NCI-H1694 (cell line): ENCODE data around the gene PWP1.
"Not testable (repeated sequence)": the region's sequence is repeated elsewhere in the genome, so short reads cannot be mapped to it uniquely, and the experiment has no call there.

Source experiments
- DNase-seq: peaks from one replicate; lab custom pipeline; 2025; lab: John Stamatoyannopoulos, UW

Gene PWP1

DNA sequence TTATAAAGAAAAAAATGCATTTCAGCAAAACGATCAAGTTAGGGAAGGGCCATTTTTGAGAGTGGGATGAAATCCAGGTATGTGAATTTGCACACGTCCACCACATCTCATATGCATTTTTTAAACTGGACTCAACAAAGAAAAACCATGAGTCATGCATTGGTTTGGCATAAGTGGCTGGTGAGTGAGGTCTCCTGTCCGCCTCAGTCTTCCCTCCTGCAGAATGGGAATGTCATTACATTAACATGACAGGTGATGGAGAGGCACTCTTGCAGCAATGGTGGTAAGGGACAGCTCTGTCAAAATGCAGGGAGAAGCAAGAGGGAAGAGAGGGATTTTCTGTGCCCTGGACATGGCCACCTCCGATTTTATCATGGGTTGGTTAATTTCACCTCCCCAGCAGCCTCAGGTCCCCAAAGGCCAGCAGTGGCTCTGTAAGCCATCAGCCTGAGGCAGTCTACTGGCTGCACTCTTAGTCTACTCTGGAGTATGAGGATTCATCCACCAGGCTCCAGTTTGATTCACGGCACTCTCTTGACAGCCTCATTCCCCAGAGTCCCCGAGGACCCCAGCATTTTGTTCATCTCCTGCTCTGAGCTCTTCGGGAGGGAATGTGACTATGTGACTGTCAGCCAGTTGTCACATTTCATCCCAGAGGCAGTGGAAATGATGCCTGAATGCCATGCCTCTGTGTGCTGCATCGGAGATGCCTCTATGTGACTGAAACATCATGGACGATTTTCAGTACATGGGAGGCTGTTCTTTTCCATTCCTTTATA is 17.1 kb upstream of the PWP1 start:
- DNase-seq = no peak

DNA sequence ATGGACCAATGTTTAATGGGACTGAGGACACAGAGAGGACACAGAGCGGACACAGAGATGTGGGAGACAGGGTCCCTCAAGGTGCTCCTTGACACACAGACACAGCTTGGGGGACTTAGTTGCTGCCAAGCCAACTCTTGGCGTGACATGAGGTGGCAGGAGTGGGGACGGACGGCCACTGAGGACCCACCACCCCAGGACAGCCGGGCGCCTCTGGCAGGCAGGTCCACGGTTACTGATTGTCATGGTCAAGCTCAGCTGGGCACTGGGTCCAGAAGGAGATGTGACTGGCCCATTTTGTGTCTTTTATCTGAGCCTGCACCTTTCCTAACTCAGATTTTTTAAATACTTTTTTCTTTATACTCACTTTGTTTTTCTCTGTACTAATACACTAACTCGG is 15.7 kb upstream of the PWP1 start:
- DNase-seq = no peak

DNA sequence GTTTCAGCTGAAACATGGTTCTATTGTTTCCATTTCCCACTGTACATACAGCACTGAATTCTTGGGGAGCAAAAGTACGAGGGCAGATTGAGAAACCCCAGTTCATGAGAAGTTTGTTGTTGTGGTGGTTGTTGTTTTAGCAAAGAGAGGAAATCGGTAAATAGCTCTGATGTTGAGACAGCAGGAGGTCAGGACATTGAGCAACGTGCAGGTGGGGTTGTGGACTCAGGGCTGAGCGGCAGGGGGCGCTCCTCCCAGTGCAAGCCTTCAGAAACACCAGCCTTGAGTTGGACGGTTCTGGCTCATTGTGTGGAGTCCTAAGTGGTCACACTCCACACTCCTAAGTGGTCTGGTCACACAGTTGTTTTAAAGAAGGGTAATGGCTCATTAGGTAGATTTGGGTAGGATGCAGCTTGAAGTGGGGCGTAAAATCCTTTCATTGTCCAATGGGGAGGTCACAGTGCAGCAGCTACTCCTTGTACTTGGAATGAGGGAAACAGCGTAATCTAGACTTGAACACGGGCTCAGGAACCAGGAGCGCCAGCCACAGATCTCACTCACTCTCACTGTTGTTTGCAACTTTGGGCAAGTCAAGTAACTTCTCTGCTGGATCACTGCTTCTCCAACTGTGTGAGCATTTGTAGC is 14.5 kb upstream of the PWP1 start:
- no peak for DNase-seq

DNA sequence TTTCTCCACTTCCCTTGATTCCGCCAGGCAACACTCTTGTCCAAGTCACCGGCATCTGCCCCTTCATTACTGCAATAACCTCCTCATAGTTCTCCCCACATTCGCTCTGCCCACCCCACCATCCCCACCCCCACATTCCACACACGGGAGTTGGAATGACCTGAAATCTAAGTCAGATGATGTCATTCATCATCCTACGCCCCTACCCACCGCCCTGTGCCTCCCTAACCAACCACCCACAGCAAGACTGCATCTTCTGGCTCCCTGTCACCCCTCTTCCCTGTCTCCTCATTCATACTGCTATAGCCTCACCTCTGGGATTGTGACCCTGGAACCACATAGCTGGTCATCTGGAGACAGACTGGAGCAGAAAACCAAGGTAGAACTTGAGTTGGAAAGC is 7.9 kb upstream of the PWP1 start:
- DNase-seq = no peak

DNA sequence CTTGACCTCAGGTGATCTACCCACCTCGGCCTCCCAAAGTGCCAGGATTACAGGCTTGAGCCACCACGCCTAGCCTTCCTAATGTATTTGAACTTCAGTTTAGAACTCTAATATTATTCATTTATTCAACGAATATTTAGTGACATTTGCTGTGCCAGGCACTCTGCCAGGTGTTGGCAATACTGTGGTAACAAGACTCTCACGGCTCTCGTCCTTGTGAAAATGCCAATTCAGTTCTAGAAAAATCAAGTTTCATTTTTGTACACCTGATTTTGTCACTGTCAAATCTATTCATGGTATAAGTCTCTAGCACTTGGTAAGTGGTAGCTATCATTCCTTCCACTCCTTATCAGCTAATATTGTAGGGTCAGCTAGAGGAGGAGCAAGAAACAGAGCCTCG is 6.3 kb upstream of the PWP1 start:
- no peak for DNase-seq

DNA sequence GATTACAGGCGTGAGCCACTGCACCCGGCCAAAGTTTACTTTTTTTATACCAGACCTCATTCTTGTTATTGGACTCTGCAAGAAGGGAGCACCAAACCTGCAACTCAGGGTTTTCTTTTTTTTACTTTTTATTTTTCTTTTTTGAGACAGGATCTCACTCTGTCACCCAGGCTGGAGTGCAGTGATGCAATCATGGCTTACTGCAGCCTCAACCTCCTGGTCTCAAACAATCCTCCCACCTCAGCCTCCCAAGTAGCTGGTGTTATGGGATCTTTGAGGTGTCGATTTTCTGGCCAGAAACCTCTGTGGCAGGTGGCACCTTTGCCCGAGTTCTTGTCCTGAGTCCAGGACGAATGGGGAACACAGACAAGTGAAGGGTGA is 4.2 kb upstream of the PWP1 start:
- no peak for DNase-seq

DNA sequence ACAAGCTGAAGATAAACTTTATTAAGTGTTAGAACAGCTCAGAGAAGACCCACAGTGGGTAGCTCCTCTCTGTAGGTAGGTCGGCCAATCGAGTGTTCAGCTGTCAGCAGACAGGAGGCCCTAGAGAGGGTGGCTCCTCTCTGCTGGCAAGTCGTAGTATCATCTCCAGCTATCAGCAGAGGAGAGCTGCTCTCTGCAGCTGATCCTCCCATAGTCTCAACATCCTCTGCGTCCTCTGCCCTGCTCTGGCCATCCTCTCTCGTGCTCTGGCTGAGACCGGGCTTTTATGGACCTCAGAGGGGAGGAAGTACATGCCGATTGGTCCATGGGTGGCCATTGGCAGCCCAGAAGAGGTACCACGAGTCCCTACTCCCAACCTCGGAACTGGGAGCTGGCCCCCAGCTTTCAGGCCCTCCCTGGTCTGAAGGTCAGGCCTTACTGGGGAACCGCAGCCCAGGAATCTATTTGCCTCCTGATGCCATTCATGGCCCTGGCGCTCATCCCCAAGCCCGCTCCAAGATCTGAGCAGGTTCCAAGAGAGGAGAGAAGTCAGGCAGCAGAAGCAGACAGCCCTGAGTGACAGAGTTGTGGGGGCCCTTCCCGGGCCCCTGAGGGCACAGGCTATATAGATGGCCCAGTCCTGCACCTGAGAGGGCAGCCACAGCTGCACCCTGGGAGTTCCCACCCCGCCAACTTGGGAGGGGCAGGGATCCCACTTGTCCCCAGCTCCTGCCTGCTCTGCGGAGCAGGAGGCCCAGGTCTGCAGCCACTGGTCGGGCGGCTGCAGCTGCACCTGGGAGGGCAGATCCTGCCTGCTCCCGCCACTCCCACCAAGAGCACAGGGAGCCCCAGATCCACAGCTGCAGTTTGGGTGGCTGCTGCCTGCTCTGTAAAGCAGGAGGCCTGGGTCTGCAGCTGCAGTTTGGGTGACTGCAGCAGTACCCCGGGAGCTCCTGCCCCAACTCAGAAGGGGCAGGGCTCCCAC is 3.5 kb upstream of the PWP1 start:
- DNase-seq = no peak

DNA sequence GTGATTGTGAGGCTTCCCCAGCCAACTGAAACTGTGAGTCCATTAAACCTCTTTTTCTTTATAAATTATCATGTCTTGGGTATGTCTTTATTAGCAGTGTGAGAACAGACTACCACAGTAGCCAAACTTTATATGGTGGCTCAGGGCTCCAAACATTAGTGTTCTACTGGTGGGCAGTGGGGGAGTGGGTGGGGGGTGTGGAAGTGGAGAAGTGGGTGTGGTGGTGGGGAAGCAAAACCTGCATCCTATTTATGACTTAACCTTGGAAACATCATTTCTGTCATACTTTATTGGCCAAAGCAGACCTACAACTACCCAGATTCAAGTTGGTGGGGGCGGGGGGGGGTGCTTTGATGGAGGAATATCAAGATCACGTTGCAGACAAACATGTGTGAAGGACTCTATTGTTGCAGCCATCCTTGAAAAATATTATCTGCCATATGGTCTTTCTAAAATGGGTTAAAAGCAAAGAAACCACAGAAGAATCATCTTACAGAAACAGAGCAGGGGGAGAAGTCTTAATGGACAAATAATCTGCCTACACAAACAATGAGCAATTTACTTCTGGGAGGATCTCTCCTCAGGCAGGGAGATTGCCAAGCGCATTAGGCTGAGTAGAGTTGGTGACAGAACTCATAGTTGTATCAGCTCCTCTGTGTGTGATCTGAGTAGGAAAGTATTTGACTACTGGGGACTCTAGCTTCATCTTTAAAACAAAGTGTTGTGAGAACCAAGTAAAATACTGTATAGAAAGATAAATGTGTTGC is 1.4 kb upstream of the PWP1 start:
- no peak for DNase-seq

DNA sequence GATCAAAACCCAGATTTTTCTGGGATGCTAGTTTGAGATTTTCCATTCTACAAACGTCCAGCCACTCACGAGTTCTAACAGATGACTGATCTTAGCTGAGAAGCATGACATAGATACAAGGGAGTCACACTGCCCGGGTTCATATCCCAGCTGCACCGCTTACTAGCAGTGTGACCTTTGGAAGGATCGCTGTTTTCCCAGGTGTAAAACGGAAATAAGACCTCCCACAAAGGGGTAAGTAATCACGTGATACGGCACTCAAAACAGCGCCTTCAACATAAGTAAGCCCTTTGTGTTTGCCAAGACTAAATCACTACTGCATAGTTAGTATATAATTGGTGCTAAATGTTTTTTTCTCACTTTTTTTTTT is 624 bp upstream of the PWP1 start:
- peak; percentile 14 for DNase-seq

DNA sequence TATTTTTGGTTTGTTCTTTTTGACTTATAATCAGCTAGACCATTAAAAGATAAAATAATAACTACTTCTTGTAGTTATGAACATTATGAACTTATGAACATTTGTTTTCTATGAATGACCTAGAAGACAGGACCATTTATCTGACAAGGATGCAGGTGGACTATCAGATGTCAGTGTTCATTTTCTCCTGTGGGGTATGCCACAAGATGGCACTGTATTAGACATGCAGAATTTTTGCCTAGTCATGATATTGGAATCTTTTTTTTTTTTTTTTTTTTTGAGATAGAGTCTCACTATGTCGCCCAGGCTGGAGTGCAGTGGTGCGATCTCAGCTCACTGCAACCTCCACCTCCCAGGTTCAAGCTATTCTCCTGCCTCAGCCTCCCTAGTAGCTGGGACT is 10.2 kb downstream of the PWP1 start:
- DNase-seq = not testable (repeated sequence)

DNA sequence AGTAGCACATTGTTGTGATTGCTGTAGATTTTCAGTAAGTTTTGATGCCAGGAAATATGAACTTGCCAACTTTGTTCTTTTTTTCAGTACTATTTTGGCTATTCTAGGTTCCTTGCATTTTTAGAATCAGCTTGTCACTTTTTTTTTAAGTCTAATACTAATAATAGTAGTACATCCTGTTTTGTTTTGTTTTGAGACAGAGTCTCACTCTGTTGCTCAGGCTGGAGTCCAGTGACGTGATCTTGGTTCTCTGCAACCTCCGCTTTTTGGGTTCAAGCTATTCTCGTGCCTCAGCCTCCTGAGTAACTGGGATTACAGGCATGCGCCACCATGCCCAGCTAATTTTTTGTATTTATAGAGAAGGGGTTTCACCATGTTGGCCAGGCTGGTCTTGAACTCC is 16.5 kb downstream of the PWP1 start:
- DNase-seq = no peak

DNA sequence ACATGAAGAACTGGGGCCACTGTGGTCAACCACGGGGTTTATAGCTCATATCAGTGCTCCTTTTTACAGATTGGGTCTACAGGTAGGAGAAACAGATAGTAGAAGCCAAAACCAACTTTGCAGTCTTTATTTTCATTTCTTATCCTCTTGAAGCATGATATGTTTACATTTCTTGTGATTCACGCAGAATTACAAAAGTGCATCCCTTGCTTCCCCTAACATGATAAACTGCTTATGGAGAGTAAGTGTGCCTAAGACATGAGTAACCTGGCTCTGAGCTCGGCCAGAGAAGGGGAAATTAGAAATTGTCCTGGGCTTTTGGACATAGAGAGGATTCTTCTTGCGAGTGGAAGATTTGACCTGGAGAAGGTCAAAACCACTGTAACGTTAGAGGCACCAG is 18.4 kb downstream of the PWP1 start:
- no peak for DNase-seq

DNA sequence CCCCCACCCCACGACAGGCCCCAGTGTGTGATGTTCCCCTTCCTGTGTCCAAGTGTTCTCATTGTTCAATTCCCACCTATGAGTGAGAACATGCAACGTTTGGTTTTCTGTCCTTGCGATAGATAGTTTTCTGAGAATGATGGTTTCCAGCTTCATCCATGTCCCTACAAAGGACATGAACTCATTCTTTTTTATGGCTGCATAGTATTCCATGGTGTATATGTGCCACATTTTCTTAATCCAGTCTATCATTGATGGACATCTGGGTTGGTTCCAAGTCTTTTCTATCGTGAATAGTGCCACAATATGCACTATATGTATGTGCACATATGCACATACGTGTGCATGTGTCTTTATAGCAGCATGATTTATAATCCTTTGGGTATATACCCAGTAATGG is 19.9 kb downstream of the PWP1 start:
- DNase-seq = not testable (repeated sequence)

DNA sequence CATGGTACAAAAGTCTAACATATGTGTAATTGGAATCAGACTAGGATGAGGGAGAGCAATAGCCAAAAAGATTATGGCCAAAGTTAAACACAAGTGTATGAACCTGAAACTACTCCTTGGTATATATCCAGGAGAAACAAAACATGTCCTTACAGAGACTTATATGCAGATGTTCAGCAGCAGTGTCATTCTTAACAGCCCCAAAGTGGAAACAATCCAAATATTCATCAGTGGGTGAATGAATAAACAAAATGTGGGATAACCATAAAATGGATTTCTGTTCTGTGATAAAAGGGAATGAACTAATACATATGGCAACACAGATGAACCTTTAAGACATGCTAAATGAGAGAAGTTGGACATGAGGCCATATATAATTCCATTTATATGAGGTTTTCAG is 30.2 kb downstream of the PWP1 start:
- DNase-seq = no peak

DNA sequence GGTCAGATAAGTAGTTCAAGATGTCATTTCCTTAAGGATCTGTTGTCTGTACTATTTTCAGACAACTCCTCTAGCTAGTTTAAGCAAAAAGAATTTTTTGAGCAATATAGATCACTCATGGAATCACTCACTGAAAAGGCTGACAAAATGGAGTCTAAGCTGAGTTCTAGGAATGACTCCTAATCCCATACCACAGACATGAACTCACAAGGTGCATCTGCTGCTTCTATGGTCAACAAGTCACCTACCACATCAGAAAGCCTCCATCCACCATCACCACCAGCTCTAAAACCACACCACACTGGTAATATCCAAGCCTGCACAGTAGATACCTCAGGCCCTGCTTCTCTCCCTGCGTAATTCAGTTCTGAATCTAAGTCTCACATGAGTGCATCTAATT is 33.0 kb downstream of the PWP1 start:
- DNase-seq = no peak

DNA sequence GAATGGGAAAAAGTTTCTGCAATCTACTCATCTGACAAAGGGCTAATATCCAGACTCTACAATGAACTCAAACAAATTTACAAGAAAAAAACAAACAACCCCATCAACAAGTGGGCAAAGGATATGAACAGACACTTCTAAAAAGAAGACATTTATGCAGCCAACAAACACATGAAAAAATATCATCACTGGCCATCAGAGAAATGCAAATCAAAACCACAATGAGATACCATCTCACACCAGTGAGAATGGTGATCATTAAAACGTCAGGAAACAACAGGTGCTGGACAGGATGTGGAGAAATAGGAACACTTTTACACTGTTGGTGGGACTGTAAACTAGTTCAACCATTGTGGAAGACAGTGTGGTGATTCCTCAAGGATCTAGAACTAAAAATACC is 41.7 kb downstream of the PWP1 start:
- not testable (repeated sequence) for DNase-seq

DNA sequence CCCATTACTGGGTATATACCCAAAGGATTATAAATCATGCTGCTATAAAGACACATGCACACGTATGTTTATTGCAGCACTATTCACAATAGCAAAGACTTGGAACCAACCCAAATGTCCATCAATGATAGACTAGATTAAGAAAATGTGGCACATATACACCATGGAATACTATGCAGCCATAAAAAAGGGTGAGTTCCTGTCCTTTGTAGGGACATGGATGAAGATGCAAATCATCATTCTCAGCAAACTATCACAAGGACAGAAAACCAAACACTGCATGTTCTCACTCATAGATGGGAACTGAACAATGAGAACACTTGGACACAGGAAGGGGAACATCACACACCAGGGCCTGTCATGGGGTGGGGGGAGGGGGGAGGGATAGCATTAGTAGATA is 42.1 kb downstream of the PWP1 start:
- DNase-seq = not testable (repeated sequence)

DNA sequence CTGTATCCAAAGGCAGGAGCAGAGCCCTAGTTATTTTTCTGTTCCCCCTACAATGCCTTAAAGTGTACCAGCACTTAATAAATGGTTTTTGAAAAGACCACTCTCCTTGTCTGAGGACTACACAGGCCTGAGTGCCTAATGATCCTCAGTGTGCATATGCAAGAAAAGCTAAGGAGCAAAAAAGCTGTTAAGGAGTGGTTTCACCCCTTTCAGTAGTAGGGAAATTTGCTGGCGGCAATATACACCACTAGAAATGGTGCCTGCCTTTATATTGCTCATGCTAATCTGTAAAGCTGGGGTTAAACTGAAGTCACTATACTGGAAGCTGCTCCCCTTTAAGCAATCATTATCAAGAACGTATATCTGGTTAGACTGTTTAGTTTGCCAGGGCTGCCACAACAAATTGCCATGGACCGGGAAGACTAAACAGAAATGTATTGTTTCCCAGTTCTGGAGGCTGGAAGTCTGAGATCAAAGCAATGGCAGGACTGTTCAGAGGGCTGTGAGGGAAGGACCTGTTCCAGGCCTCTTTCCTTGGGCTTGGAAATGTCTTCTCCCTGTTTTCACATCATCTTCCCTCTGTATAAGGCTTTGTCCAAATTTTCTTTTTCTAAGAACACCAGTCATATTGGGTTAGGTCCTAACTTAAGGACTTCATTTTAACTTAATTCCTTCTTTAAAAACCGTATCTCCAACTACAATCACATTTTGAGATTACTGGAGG is 45.2 kb downstream of the PWP1 start:
- no peak for DNase-seq

DNA sequence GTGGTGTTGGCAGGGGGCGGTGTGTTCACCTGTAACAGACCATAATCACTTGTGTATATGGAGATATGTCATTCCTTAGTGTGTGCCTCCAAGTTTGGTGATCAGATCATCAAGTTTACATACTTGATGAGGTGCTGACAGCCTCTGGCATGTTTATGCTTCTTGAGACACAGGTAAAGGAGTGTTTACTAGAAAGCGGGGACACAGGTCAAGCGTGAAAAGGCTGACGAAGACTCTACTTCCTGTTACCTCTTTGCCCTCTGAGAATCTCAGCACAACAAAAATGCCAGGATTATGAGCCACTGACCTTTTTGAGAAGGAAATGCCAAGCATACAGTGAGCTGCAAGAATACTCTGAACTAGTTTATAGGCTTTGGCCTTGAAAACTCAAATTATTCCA is 45.8 kb downstream of the PWP1 start:
- no peak for DNase-seq

DNA sequence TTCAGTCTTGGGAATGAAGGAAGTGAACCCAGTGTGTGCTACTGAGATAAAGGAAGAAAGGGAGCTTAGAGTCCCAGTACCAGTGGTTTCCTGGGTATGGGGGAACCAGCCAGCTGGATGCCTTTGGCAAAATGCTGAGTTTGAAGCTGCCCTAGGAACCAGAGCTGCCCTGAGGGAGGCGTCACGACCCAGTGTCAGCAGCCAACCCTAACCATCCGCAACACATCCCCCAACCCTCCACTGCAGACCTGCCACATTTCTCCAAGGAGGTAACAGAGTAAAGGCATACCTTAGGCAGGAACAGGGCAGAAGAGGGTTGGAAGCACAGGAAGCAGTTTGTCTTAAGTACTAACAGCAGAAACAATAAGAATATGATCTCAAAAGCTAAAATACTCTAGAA is 46.8 kb downstream of the PWP1 start:
- no peak for DNase-seq

DNA sequence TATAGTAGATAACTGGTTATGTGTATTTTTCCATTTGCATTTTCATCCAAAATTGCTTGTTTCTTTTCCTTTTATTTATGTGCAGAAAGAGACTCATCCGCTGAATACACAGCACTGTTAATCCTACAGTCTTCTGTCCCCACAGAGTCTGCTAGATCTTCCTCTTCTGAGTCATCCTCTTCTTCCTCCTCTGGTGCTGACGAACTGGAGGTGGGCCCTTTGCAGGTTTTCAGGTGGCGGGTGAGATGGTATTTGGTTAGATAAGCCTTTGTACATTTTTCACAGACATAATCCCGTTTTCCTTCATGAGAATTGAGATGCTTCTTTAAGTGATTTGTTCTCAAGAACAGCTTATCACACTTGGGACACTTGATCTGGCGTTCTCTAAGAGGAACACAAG is 48.5 kb downstream of the PWP1 start:
- DNase-seq = no peak
